ENCODE data around the gene GDPD4.

Gene GDPD4

GRCh38 chr11:77195071-77195755 is 106.3 kb downstream of the GDPD4 start:
- no peak for TF ChIP-seq CTCF (IDR thresholded peaks at IDR 0.05)

GRCh38 chr11:77193911-77194830 is 107.3 kb downstream of the GDPD4 start:
- TF ChIP-seq CTCF (IDR thresholded peaks at IDR 0.05) = no peak

- TF ChIP-seq CTCF (IDR thresholded peaks at IDR 0.05) = no peak
Measured at GRCh38 chr11:77193167-77193566, 108.3 kb downstream of the GDPD4 start.

- TF ChIP-seq CTCF (IDR thresholded peaks at IDR 0.05) = peak; percentile 91
Measured at GRCh38 chr11:77191823-77192495, 109.5 kb downstream of the GDPD4 start.

GRCh38 chr11:77191429-77191822 is 110.1 kb downstream of the GDPD4 start:
- TF ChIP-seq CTCF (IDR thresholded peaks at IDR 0.05) = no peak

GRCh38 chr11:77190331-77191075 is 111.0 kb downstream of the GDPD4 start:
- TF ChIP-seq CTCF (IDR thresholded peaks at IDR 0.05) = no peak
